ENCODE results near the gene FARP2. TPM values are rescaled to one million over a fixed set of nuclear protein-coding genes. Genes with fewer than 3 reads are reported as not detected.

The FARP2 gene
- total RNA-seq, 1 experiment from 2014 or later: 89.1 TPM

DNA sequence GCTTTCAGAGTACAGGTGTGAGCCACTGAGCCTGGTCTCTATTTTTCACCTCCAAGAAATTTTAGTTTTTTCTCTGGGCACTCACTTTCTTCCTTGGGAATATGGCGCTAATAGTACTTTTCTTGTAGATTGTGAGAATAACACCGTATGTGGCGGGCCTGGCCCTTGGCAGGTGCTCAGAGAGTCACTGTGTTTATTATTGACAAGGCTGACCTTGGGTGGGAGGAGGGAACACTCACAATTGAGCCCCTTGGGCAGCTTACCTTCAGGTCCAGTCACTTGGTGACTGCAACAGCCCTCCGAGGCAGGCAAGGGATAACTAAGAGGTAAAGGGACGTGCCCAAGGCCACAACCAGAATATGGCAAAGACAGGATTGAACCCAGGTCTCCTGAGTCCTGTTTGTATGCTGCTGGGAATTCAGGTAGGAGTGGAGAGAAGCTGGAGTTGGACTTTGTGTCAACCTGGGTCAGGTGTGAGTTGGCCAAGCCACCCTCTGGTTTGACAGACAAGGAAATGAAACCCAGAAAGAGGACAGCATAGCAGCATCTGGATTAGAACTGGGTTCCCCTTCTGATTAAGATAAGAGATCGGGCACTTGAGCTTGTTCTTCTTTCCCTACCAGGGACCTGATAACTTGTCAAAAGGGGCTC is 155.1 kb downstream of the FARP2 start:
- no TSS peak for BruUV-seq (replicated peaks)
- Histone ChIP-seq H3K27me3 (ENCODE audit: insufficient read depth, low read depth) (no peaks in the 10 kb centered on the region), H3F3A (ENCODE audit: insufficient read depth, low read depth) (peaks cover 28% of the 10 kb centered on the region), H3K9me2 (ENCODE audit: insufficient read depth) (no peaks in the 10 kb centered on the region), H3K36me3 (ENCODE audit: low read depth) (no peaks in the 10 kb centered on the region), H3K4me2 (no peak overlapping the region), H3K27ac (no peak overlapping the region), H4K20me1 (ENCODE audit: insufficient read depth) (peaks cover 10% of the 10 kb centered on the region), H3K4me3 (no peak overlapping the region), H3K79me2 (ENCODE audit: low read depth) (peaks cover 25% of the 10 kb centered on the region), H3K4me1 (replicated peaks; ENCODE audit: insufficient read depth) (peaks cover 19% of the 10 kb centered on the region), H3K9me3 (ENCODE audit: insufficient read depth, low read depth) (no peaks in the 10 kb centered on the region), H2AFZ (no peak overlapping the region)
- POLR2A ChIA-PET (ENCODE audit: unreplicated experiment): interaction anchor here (0.5 kb wide), 1 partner anchor 66 kb away, joined by 3 read pairs; no protein-coding TSS in a partner anchor
- CTCF ChIA-PET: no interaction called here
- intact Hi-C loops (cut with micrococcal nuclease; ENCODE audit: unreplicated experiment): no loop called here
- TF ChIP-seq, protein P1, sequence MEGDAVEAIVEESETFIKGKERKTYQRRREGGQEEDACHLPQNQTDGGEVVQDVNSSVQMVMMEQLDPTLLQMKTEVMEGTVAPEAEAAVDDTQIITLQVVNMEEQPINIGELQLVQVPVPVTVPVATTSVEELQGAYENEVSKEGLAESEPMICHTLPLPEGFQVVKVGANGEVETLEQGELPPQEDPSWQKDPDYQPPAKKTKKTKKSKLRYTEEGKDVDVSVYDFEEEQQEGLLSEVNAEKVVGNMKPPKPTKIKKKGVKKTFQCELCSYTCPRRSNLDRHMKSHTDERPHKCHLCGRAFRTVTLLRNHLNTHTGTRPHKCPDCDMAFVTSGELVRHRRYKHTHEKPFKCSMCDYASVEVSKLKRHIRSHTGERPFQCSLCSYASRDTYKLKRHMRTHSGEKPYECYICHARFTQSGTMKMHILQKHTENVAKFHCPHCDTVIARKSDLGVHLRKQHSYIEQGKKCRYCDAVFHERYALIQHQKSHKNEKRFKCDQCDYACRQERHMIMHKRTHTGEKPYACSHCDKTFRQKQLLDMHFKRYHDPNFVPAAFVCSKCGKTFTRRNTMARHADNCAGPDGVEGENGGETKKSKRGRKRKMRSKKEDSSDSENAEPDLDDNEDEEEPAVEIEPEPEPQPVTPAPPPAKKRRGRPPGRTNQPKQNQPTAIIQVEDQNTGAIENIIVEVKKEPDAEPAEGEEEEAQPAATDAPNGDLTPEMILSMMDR (conservative IDR thresholded peaks at IDR 0.05): no peak
- no peak for DNase-seq

DNA sequence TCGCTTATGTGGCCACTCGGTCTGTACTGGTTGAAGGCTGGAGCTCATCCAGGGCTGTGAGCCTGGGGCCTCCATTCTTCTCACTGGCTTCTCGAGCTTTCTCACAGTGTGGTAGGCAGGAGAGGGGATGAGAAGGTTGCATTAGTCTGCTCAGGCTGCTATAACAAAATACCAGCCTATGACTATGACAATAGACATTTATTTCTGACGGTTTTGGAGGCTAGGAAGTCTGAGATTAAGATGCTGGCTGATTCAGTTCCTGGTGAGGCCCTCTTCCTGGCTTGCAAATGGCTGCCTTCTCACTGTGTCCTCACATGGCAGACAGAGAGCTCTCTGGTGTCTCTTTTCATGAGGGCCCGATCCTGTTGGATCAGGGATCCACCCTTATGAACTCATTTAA is 158.5 kb downstream of the FARP2 start:
- POLR2A ChIA-PET (ENCODE audit: unreplicated experiment): no interaction called here
- DNase-seq: no peak

DNA sequence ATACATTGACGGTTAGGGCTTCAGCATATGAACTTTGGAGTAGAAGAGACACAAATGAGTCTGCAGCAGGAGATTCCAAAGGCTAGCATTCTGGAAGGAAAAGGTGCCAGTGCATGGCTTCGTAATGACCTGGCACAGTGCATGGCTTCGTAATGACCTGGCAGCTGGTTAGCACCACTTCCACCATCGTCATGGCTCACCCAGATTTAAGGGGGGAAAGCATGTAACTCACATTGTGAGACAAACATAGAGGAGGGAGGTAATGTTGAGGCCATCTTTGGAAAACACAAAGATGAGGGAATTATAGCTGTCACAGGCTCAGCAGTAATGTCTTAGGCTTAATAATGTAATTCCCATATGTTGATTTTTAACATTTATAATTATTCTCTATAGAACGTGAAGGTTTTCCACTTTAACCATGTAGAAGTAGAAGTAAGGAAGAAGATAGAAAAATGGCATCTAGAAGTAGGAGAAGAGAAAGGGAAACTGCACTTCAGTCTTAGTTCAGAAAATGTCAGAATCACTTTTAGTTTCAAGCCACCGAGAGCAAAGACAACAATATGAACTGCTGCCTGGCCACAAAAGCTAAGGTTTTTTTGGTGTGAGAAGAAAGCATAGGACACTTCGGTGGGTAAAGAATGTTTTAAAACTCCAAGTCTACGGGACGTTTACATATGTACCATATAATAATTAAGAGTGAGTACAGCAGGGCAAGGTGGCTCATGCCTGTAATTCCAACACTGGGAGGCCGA is 159.1 kb downstream of the FARP2 start:
- intact Hi-C loops (cut with micrococcal nuclease; ENCODE audit: unreplicated experiment): no loop called here
- Histone ChIP-seq H3K9me2 (ENCODE audit: insufficient read depth) (no peaks in the 10 kb centered on the region), H3K9me3 (ENCODE audit: insufficient read depth, low read depth) (no peaks in the 10 kb centered on the region; the same call in 1 of the 2 replicates), H3K79me2 (ENCODE audit: low read depth) (no peaks in the 10 kb centered on the region), H3K4me1 (replicated peaks; ENCODE audit: insufficient read depth) (no peaks in the 10 kb centered on the region), H3K4me3 (no peak overlapping the region), H3K27ac (no peak overlapping the region), H3K36me3 (ENCODE audit: low read depth) (no peaks in the 10 kb centered on the region), H3K4me2 (no peak overlapping the region), H4K20me1 (ENCODE audit: insufficient read depth) (no peaks in the 10 kb centered on the region; the same call in 1 of the 2 replicates), H3K27me3 (ENCODE audit: insufficient read depth, low read depth) (no peaks in the 10 kb centered on the region), H2AFZ (no peak overlapping the region), H3F3A (ENCODE audit: insufficient read depth, low read depth) (peaks cover 39% of the 10 kb centered on the region)
- BruUV-seq (replicated peaks): no TSS peak
- no peak for DNase-seq
- POLR2A ChIA-PET (ENCODE audit: unreplicated experiment): interaction anchor here (0.6 kb wide), 1 partner anchor 10 kb away, joined by 10 read pairs; no protein-coding TSS in a partner anchor
- TF ChIP-seq, protein P1 (conservative IDR thresholded peaks at IDR 0.05): no peak
- no peak for TF ChIP-seq EZH2 (IDR thresholded peaks at IDR 0.05; ENCODE audit: low read depth)
- CTCF ChIA-PET: no interaction called here

More for the DNA sequence above, 158.5 kb downstream of the FARP2 start:
- Histone ChIP-seq H3K9me2 (ENCODE audit: insufficient read depth) (no peaks in the 10 kb centered on the region), H3K27me3 (ENCODE audit: insufficient read depth, low read depth) (no peaks in the 10 kb centered on the region), H3F3A (ENCODE audit: insufficient read depth, low read depth) (peaks cover 39% of the 10 kb centered on the region), H3K4me1 (replicated peaks; ENCODE audit: insufficient read depth) (peaks cover 2% of the 10 kb centered on the region), H3K27ac (no peak overlapping the region), H4K20me1 (ENCODE audit: insufficient read depth) (no peaks in the 10 kb centered on the region; the same call in 1 of the 2 replicates), H3K4me2 (no peak overlapping the region), H3K9me3 (ENCODE audit: insufficient read depth, low read depth) (no peaks in the 10 kb centered on the region; the same call in 1 of the 2 replicates), H3K36me3 (ENCODE audit: low read depth) (no peaks in the 10 kb centered on the region), H3K79me2 (ENCODE audit: low read depth) (peaks cover 2% of the 10 kb centered on the region; the same call in 1 of the 2 replicates), H3K4me3 (no peak overlapping the region), H2AFZ (no peak overlapping the region)
- BruUV-seq (replicated peaks): no TSS peak
- CTCF ChIA-PET: no interaction called here
- TF ChIP-seq, protein P1 (conservative IDR thresholded peaks at IDR 0.05): no peak
- no peak for TF ChIP-seq EZH2 (IDR thresholded peaks at IDR 0.05; ENCODE audit: low read depth)
- intact Hi-C loops (cut with micrococcal nuclease; ENCODE audit: unreplicated experiment): no loop called here

Measured in PC-9 (cell line).